HG03469 (cell line): ENCODE results near the gene KRTAP19-7.

Experiments
- ATAC-seq: cut with Tn5 transposase; IDR thresholded peaks from one replicate; pipeline ENCODE4 v1.9.1; 2021; ENCODE audit warnings: mild to moderate bottlenecking, moderate library complexity, moderate number of reproducible peaks; ENCODE audit not compliant: unreplicated experiment

The KRTAP19-7 gene, protein sequence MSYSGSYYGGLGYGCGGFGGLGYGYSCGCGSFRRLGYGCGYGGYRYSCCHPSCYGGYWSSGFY

GRCh38 chr21:30561264-30561895 lies at the start of gene KRTAP19-7:
TSS of gene KRTAP19-7 (minus strand) at chr21:30561314. CDS start at chr21:30561289, 25 bp downstream.
- ATAC-seq: no peak

- no peak for ATAC-seq
Observed at GRCh38 chr21:30605968-30606367, 44.9 kb upstream of the KRTAP19-7 start.

GRCh38 chr21:30600787-30601186 lies 39.7 kb upstream of the KRTAP19-7 start, which contains the start of gene KRTAP22-1:
TSS of gene KRTAP22-1 (plus strand) at chr21:30601087.
- no peak for ATAC-seq

DNA sequence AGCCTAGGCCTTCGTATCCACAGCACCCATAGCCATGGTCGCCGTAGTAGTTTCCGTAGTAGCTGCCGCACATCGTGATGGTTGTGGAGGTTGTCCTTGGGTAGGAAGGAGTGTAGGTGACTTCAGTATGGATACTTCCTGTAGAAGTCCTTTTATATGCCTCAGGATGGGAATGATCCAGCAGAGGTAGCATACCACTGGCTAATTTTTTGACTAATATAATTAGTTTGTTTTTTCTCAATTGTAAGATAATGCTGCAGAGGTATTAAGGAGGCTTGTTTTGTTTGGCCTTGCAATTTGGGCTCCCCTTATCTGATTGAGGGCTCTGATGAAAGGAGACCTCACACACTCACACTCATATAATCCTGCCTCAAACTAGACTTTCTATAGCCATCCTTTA lies 37.7 kb upstream of the KRTAP19-7 start, which contains the start of gene KRTAP6-2:
Gene KRTAP6-2 (minus strand): TSS at position 101 of the 400 bp plus-strand sequence. CDS start 28 bp downstream, at position 73.
- ATAC-seq: no peak

- ATAC-seq: no peak
Observed at GRCh38 chr21:30592140-30592539, 31.0 kb upstream of the KRTAP19-7 start, which contains the start of gene KRTAP6-3. TSS of gene KRTAP6-3 (plus strand) at chr21:30592440. CDS start at chr21:30592446, 6 bp downstream.

GRCh38 chr21:30590297-30590696 lies 29.2 kb upstream of the KRTAP19-7 start, which contains the start of gene KRTAP22-2:
TSS of gene KRTAP22-2 (minus strand) at chr21:30590397.
- ATAC-seq: no peak

- ATAC-seq: no peak
Observed at GRCh38 chr21:30582870-30583269, 21.8 kb upstream of the KRTAP19-7 start.

DNA sequence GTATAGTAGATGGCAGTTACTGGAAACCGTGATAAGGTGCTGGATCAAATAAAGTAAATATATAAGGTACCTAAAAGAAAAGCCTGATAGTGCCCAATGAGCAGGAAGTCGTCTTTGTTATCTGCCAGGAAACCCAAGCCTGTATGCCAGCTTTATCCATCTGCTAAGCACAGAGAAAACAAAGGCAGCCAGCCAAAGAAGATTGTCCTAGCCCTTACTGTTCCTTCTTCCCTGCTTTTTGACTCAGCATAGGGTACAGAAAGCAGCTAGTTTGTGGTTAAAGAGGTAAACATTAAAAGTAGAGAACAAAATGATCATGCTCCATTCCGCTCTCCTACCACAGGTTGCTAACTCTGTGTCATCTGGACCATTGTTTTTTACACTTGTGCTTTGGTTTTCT lies 19.0 kb upstream of the KRTAP19-7 start:
- ATAC-seq: no peak

GRCh38 chr21:30579346-30579745 lies 18.2 kb upstream of the KRTAP19-7 start:
- no peak for ATAC-seq

- no peak for ATAC-seq
Observed at GRCh38 chr21:30577766-30578165, 16.7 kb upstream of the KRTAP19-7 start.

- no peak for ATAC-seq
Observed at GRCh38 chr21:30567617-30568016, 6.5 kb upstream of the KRTAP19-7 start.

GRCh38 chr21:30563630-30564029 lies 2.5 kb upstream of the KRTAP19-7 start:
- no peak for ATAC-seq

DNA sequence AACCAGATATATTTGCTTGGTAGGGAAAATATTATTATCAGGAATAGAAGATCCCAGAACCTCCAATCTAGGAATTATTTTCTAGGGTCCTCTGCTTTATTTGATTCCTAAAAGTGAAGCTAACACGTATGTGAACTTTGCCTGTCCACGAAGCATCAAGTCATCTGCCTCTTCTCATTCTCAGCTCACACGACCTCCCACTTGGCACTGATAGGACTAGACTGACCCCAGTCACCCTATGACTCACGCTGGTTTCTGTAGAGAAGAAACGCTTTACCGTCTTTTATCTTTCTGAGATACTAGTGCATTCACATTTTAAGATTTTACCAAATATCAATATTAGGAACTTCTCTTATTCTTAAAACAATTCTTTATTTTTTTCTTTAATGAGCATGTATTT lies 2.0 kb upstream of the KRTAP19-7 start:
- no peak for ATAC-seq

DNA sequence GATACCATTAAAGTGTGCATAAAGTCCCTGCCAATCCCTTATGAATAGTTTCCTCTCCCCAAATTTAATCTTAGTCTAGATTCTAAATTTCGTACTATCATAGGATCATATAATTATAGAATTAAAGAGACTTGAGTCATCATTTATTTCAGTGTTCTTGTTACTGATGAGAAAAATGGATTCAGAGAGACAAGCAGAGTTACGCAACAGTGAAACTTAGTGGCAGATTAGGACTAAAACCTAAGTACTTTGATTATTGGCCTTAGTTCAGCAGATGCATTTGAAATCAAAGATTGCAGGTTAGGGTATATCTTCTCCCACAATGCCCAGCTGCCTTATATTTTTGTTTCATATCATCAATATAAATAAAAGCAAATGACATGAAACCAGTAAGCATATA lies 843 bp upstream of the KRTAP19-7 start:
- no peak for ATAC-seq

DNA sequence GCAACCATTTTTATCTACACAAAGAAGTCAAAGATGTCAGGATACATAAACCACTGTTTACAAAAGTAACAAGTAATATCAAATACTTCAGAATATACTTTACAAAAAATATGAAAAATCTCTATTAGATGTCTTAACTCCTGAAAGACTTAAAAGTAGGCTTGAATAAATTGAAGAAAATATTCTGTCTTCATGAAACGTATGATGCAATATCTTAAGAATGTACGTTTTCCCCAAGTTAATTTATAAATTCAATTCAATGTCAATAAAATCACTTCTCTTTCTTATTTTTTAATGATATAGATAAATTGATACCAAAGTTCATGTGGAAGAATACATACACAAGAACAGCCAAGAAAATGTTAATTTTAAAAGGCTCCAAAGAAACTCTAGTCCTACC lies 6.0 kb downstream of the KRTAP19-7 start:
- ATAC-seq: no peak

DNA sequence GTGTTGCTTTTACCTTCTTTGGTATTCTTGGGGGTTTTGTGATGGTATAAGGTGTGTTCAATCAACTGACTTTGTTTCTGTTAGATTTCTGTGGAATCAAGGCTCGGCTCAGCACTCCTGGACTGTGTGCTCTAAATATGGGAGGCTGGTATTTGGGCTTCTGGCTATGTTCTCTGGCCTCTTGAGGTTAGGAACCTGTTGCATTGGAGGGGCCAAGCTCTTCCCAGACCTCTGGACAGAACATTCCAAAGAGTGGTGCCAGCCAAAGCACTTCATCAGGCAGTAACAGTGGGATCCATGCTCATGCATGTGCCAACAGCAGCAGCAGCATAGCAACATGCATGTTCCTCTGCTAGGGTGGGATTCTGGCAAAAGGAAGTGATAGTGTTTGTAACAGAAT lies 8.3 kb downstream of the KRTAP19-7 start:
- ATAC-seq: no peak

DNA sequence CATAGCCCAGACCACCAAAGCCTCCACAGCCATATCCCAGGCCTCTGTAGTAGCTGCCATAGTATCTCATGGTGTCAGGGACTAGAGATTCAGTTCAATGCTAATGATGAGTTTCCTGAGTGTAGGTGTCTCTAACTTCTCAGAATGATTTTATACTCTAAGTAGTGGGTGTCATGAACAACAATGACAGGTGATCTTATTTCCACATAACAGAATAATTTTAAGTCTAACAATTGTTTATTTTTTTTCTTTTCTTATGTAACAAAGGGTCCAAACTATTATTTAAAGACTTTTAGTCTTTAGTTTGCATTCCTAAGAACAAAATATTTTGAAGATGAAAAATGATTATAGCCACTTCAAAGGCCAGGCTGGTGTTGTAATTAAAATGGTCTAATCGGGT lies 19.4 kb downstream of the KRTAP19-7 start, which contains the start of gene KRTAP19-6:
Gene KRTAP19-6 (minus strand): TSS at position 101 of the 400 bp plus-strand sequence. CDS start 31 bp downstream, at position 70.
- ATAC-seq: no peak

GRCh38 chr21:30518876-30519275 lies 42.2 kb downstream of the KRTAP19-7 start:
- no peak for ATAC-seq

GRCh38 chr21:30515681-30516080 lies 45.4 kb downstream of the KRTAP19-7 start:
- ATAC-seq: no peak
